RWPE2 (cell line): ENCODE results near the gene XRCC5.

Experiments used
- ATAC-seq: fragments of 200-7000 bp; cut with Tn5 transposase; 3 replicates; pipeline ENCODE4 v1.9.1; 2021; ENCODE audit warnings: low read depth
- DNase-seq: peaks from one replicate; pipeline ENCODE4 v3.0.0-alpha.2; 2020; ENCODE audit warnings: low spot score
- H3K27ac ChIP-seq: fragments of 450-650 bp; 2 replicates; pipeline ENCODE4 v1.5.1; 2017; ENCODE audit warnings: mild to moderate bottlenecking; ENCODE audit not compliant: poor library complexity, severe bottlenecking
- H3K27me3 ChIP-seq: fragments of 250-450 bp; sonication (Bioruptor Pico); 2 replicates; pipeline ENCODE4 v1.5.1; 2021; ENCODE audit warnings: mild to moderate bottlenecking, moderate library complexity; ENCODE audit not compliant: insufficient read depth, poor library complexity, severe bottlenecking
- H3K36me3 ChIP-seq: fragments of 250-450 bp; sonication (Bioruptor Pico); 2 replicates; pipeline ENCODE4 v1.5.1; 2020; ENCODE audit warnings: low read depth, mild to moderate bottlenecking, moderate library complexity
- H3K4me1 ChIP-seq: fragments of 250-450 bp; sonication (Bioruptor Pico); 2 replicates; pipeline ENCODE4 v1.5.1; 2021; ENCODE audit warnings: mild to moderate bottlenecking, moderate library complexity; ENCODE audit not compliant: insufficient read depth, poor library complexity, severe bottlenecking
- H3K4me3 ChIP-seq: fragments of 250-450 bp; sonication (Bioruptor Pico); 2 replicates; pipeline ENCODE4 v1.5.1; 2021; ENCODE audit warnings: mild to moderate bottlenecking, moderate library complexity; ENCODE audit not compliant: severe bottlenecking
- H3K9me3 ChIP-seq: fragments of 250-450 bp; sonication (Bioruptor Pico); 2 replicates; pipeline ENCODE4 v1.5.1; 2021; ENCODE audit warnings: mild to moderate bottlenecking, moderate library complexity; ENCODE audit not compliant: severe bottlenecking
- TF ChIP-seq, protein P1 (sequence below): fragments of 450-650 bp; IDR thresholded peaks from one replicate; pipeline ENCODE4 v1.5.1; 2017; ENCODE audit warnings: mild to moderate bottlenecking, moderate library complexity; ENCODE audit not compliant: poor library complexity, severe bottlenecking

Gene XRCC5

DNA sequence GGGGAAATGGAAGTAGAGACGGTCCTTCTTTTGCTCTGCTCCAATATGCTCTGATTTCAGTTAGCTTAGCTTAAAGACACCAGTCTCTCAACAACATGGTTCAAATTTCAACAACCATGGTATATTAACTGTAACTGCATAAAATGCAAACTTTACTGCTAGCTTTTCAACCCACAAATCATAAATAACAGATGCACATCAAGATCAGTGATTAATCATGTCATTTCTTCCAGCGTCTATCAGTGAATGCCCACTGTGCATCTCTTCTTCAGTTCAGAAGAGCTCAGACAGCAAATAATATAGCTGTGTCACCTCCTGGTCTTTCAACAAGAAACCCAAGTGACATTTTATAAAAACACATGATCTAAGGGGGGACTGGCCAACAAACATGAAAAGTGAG is 40.1 kb upstream of the XRCC5 start:
- no peak overlapping the region for H3K4me3 ChIP-seq
- TF ChIP-seq, protein P1, sequence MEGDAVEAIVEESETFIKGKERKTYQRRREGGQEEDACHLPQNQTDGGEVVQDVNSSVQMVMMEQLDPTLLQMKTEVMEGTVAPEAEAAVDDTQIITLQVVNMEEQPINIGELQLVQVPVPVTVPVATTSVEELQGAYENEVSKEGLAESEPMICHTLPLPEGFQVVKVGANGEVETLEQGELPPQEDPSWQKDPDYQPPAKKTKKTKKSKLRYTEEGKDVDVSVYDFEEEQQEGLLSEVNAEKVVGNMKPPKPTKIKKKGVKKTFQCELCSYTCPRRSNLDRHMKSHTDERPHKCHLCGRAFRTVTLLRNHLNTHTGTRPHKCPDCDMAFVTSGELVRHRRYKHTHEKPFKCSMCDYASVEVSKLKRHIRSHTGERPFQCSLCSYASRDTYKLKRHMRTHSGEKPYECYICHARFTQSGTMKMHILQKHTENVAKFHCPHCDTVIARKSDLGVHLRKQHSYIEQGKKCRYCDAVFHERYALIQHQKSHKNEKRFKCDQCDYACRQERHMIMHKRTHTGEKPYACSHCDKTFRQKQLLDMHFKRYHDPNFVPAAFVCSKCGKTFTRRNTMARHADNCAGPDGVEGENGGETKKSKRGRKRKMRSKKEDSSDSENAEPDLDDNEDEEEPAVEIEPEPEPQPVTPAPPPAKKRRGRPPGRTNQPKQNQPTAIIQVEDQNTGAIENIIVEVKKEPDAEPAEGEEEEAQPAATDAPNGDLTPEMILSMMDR = no peak
- peaks cover 24% of the 10 kb centered on the region for H3K36me3 ChIP-seq
- H3K27ac ChIP-seq = no peak overlapping the region
- H3K9me3 ChIP-seq = no peaks in the 10 kb centered on the region
- H3K4me1 ChIP-seq = no peaks in the 10 kb centered on the region
- ATAC-seq = no peak
- no peak for DNase-seq
- no peaks in the 10 kb centered on the region for H3K27me3 ChIP-seq

DNA sequence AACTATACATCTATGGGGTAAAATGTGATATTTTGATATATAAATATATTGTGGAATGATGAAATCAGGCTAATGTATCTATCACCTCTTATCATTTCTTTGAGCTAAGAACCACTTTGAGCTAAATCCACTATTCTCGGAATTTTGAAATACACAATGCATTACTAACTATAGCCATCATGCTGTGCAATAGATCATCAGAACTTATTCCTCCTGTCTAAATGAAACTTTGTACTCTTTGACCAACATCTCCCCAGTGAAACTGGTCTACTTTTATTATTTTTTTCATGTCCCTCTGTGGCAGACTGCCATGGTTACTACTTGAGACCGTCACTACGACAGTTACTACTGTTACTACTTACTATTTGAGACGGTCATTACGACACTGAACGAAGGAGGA is 39.0 kb upstream of the XRCC5 start:
- Histone ChIP-seq H3K9me3 (no peaks in the 10 kb centered on the region), H3K4me1 (no peaks in the 10 kb centered on the region), H3K27ac (no peak overlapping the region), H3K27me3 (no peaks in the 10 kb centered on the region), H3K4me3 (no peak overlapping the region), H3K36me3 (peaks cover 12% of the 10 kb centered on the region)
- TF ChIP-seq, protein P1 = no peak
- ATAC-seq = no peak
- DNase-seq = no peak

DNA sequence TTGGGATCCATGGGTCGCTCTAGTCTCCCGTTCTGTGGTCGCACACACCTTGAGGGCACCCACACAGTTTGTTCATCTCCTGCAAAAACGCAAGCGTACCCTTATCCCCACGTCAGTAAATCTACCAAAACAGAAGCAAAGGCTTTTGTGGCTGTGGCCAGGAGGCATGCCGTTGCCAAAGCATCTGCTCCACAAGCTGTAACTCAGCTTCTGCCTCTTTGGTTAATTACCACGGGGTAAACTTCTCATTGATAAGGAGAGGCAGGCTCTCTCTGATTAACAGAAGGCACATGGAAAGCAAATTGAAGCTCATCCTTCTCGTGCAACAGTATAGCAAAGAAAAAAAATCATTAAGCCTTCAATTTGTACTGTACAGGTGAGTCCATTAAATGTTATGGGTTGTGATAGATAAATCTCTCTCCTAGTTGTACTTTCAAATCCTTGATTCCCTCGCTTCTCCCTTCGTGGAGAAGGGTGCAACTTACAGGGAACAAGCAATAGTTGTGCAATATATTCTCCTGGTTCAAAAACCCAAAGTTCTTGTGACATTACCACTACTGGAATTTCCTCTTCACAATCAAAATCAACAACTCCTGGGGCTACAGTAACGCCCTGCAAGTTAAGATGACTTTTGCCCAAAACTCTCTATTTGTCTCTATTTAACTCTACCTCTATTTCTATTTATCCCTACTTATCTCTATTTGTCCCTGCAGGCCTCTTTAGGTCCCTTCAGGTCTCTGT is 37.9 kb upstream of the XRCC5 start:
- Histone ChIP-seq H3K9me3 (no peaks in the 10 kb centered on the region), H3K27ac (no peak overlapping the region), H3K4me1 (no peaks in the 10 kb centered on the region), H3K4me3 (no peak overlapping the region), H3K27me3 (no peaks in the 10 kb centered on the region), H3K36me3 (peaks cover 10% of the 10 kb centered on the region)
- TF ChIP-seq, protein P1 = no peak
- DNase-seq (no peak), ATAC-seq (no peak)

DNA sequence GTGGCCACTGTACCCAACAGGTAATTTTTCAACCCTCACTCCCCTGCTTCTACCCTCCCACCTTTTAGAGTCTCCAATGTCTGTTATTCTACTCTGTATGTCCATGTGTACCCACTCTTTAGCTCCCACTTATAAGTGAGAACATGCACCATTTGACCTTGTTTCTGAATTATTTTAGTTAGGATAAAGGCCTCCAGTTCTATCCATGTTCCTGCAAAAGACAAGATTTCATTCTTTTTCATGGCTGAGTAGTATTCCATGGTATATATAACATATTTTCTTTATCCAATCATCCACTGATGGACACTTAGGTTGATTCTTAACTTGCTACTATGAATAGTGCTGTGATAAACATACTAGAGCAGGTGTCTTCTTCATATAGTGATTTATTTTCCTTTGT is 36.7 kb upstream of the XRCC5 start:
- Histone ChIP-seq H3K27ac (no peak overlapping the region), H3K9me3 (no peaks in the 10 kb centered on the region), H3K36me3 (peaks cover 10% of the 10 kb centered on the region), H3K4me1 (no peaks in the 10 kb centered on the region), H3K27me3 (no peaks in the 10 kb centered on the region), H3K4me3 (no peak overlapping the region)
- ATAC-seq = no peak
- DNase-seq = no peak
- TF ChIP-seq, protein P1 = no peak

DNA sequence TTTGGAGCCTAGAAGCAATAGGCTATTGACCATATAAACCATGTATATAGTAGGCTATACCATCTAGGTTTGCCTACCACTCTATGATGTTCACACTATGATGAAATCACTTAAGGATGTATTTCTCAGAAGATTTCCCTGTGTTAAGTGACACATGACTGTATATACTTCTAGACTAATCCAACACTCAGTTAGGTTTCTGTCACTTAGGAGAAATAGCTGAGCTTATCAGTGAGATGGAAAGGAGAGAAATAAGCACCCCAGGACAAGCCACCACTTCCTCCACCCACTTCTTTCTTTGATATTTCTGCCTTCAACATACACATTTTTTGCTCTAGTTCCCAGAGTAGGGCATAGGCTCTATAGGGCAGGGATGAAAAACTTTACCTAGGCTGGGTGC is 35.4 kb upstream of the XRCC5 start:
- TF ChIP-seq, protein P1 = no peak

More for the DNA sequence above, 35.4 kb upstream of the XRCC5 start:
- H3K36me3 ChIP-seq = peaks cover 10% of the 10 kb centered on the region
- no peaks in the 10 kb centered on the region for H3K4me1 ChIP-seq
- no peaks in the 10 kb centered on the region for H3K9me3 ChIP-seq
- no peak overlapping the region for H3K4me3 ChIP-seq
- DNase-seq (no peak), ATAC-seq (no peak)
- no peaks in the 10 kb centered on the region for H3K27me3 ChIP-seq
- no peak overlapping the region for H3K27ac ChIP-seq
